ENCODE measurements around the gene HUS1. TPM values are rescaled to one million over a fixed set of nuclear protein-coding genes. Genes with fewer than 3 reads are reported as not detected.

The HUS1 gene
- total and polyA plus RNA-seq, 2 of the 13 experiments (the other 11 are each of a cell fraction or from before 2014, with no cell fraction given), result 14.8 to 16.9 TPM

GRCh38 chr7:47979145-47979831 lies at the start of gene HUS1 (continued):
- TF ChIP-seq GRHL1 (CRISPR knock-in tag; conservative IDR thresholded peaks at IDR 0.05) (no peak), ZBTB33 (CRISPR knock-in tag; IDR thresholded peaks at IDR 0.05) (peak; percentile 62), ZNF136 (CRISPR knock-in tag; IDR thresholded peaks at IDR 0.05; ENCODE audit: low read depth) (no peak), MTA1 (CRISPR knock-in tag; IDR thresholded peaks at IDR 0.05; ENCODE audit: borderline replicate concordance) (peak; percentile 84; the same call in 1 of the 2 replicates), ZBTB25 (CRISPR knock-in tag; IDR thresholded peaks at IDR 0.05) (peak; percentile 86; the same call in 1 of the 2 replicates), NR2F1 (CRISPR knock-in tag; IDR thresholded peaks at IDR 0.05) (peak; percentile 96 to 98), DPF2 (CRISPR knock-in tag; IDR thresholded peaks at IDR 0.05; ENCODE audit: borderline replicate concordance, low read depth) (0 out of 2 replicates have a peak, but pooled peaks have one; percentile 21), PRPF4 (IDR thresholded peaks at IDR 0.05; ENCODE audit: low read depth, low read length, poor library complexity, severe bottlenecking) (no peak), FUBP1 (CRISPR knock-in tag; IDR thresholded peaks at IDR 0.05; ENCODE audit: borderline replicate concordance) (no peak), HMGA1 (CRISPR knock-in tag; conservative IDR thresholded peaks at IDR 0.05) (no peak), HNRNPLL (IDR thresholded peaks at IDR 0.05; ENCODE audit: low read depth, low read length, poor library complexity, severe bottlenecking) (peak; percentile 88), TFE3 (CRISPR knock-in tag; IDR thresholded peaks at IDR 0.05) (peak; percentile 83), JDP2 (CRISPR knock-in tag; IDR thresholded peaks at IDR 0.05; ENCODE audit: borderline replicate concordance) (no peak; the same call in 1 of the 2 replicates), PAXIP1 (CRISPR knock-in tag; conservative IDR thresholded peaks at IDR 0.05) (peak; percentile 74), ZNF619 (CRISPR knock-in tag; IDR thresholded peaks at IDR 0.05) (no peak)
